ENCODE measurements around the gene TAS2R1. TPM values are rescaled to one million over a fixed set of nuclear protein-coding genes. Genes with fewer than 3 reads are reported as not detected.

TAS2R1 gene
- total RNA-seq, 1 experiment from 2014 or later: 0.82 TPM

DNA sequence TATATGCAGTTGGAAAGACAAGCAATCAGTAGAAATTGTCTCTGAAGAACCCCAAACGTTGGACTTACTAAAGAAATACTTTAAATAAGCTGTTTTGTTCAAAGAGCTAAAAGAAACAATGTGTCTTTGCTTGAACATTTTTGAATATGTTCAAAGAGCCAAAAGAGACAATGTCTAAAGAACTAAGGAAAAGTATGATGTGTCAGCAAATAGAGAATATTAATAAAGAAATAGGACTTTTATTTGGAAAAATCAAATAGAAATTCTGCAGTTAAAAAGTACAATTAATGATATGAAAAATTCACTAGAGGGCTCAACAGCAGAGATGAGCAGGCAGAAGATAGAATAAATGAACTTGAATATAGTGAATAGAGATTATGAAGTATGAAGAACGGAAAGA is 19.2 kb downstream of the TAS2R1 start:
- POLR2A ChIA-PET: interaction anchor here (0.6 kb wide), 1 partner anchor 66 kb away, joined by 3 read pairs; no protein-coding TSS in a partner anchor
- Histone ChIP-seq H3K36me3 (ENCODE audit: control insufficient read depth, insufficient read depth, low read length) (no peaks in the 10 kb centered on the region), H3K9me3 (0 out of 2 replicates have a peak, but pooled peaks cover 7% of the 10 kb centered on the region), H3K4me3 (ENCODE audit: low read depth, low read length) (no peak overlapping the region), H3K27me3 (replicated peaks; ENCODE audit: control insufficient read depth, insufficient read depth, low read length) (no peaks in the 10 kb centered on the region), H3K4me1 (no peaks in the 10 kb centered on the region)
- Mint-ChIP-seq H3K4me3 (ENCODE audit: unreplicated experiment) (no peak overlapping the region), H3K4me1 (ENCODE audit: low read depth, unreplicated experiment) (no peaks in the 10 kb centered on the region), H3K27ac (ENCODE audit: unreplicated experiment) (no peak overlapping the region), H3K36me3 (ENCODE audit: insufficient read depth, unreplicated experiment) (no peaks in the 10 kb centered on the region), H3K9me3 (ENCODE audit: unreplicated experiment) (peaks cover 36% of the 10 kb centered on the region), H3K27me3 (ENCODE audit: insufficient read depth, unreplicated experiment) (no peaks in the 10 kb centered on the region)
- TF ChIP-seq, protein P1, sequence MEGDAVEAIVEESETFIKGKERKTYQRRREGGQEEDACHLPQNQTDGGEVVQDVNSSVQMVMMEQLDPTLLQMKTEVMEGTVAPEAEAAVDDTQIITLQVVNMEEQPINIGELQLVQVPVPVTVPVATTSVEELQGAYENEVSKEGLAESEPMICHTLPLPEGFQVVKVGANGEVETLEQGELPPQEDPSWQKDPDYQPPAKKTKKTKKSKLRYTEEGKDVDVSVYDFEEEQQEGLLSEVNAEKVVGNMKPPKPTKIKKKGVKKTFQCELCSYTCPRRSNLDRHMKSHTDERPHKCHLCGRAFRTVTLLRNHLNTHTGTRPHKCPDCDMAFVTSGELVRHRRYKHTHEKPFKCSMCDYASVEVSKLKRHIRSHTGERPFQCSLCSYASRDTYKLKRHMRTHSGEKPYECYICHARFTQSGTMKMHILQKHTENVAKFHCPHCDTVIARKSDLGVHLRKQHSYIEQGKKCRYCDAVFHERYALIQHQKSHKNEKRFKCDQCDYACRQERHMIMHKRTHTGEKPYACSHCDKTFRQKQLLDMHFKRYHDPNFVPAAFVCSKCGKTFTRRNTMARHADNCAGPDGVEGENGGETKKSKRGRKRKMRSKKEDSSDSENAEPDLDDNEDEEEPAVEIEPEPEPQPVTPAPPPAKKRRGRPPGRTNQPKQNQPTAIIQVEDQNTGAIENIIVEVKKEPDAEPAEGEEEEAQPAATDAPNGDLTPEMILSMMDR (IDR thresholded peaks at IDR 0.05; ENCODE audit: insufficient read depth in 1 of 2, low read depth in 1 of 2, low read length in 1 of 2, severe bottlenecking in 1 of 2, unreplicated experiment in 1 of 2): no peak
- intact Hi-C loops (cut with micrococcal nuclease; ENCODE audit: unreplicated experiment): no loop called here
- no peak for DNase-seq
- CTCF ChIA-PET: no interaction called here
- no TSS peak for BruUV-seq (replicated peaks)

DNA sequence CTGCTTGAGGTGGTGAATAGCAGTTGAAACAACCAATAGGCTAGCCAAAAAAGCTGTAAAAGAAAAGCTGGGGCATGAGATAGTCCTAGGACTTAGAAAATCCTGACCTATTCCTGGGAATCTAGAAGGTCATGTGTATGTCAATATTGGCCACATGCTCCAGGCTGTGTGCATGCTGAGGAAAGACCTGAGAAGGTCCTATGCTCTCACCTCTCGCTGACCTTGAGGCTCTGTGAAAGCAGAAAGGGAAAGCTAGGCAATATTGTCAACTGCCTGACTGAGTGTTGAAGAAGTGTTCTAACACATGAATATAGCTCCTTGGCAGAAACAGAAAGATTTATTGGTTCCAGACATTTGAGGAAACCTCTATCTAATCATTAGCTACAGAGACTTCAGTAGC is 19.8 kb downstream of the TAS2R1 start:
- peaks cover 34% of the 10 kb centered on the region for H3K9me3 Mint-ChIP-seq (ENCODE audit: unreplicated experiment)
- ChIA-PET CTCF (no interaction called here), POLR2A (no interaction called here)
- intact Hi-C loops (cut with micrococcal nuclease; ENCODE audit: unreplicated experiment): no loop called here
- no peaks in the 10 kb centered on the region for H3K4me1 Mint-ChIP-seq (ENCODE audit: low read depth, unreplicated experiment)
- no TSS peak for BruUV-seq (replicated peaks)
- DNase-seq: no peak
- TF ChIP-seq, protein P1 (IDR thresholded peaks at IDR 0.05; ENCODE audit: insufficient read depth in 1 of 2, low read depth in 1 of 2, low read length in 1 of 2, severe bottlenecking in 1 of 2, unreplicated experiment in 1 of 2): no peak
- Histone ChIP-seq H3K27me3 (replicated peaks; ENCODE audit: control insufficient read depth, insufficient read depth, low read length) (no peaks in the 10 kb centered on the region), H3K4me3 (ENCODE audit: low read depth, low read length) (no peak overlapping the region), H3K9me3 (0 out of 2 replicates have a peak, but pooled peaks cover 7% of the 10 kb centered on the region), H3K4me1 (no peaks in the 10 kb centered on the region), H3K36me3 (ENCODE audit: control insufficient read depth, insufficient read depth, low read length) (no peaks in the 10 kb centered on the region)
- H3K27me3 Mint-ChIP-seq (ENCODE audit: insufficient read depth, unreplicated experiment): no peaks in the 10 kb centered on the region
- no peak overlapping the region for H3K27ac Mint-ChIP-seq (ENCODE audit: unreplicated experiment)
- H3K4me3 Mint-ChIP-seq (ENCODE audit: unreplicated experiment): no peak overlapping the region
- H3K36me3 Mint-ChIP-seq (ENCODE audit: insufficient read depth, unreplicated experiment): no peaks in the 10 kb centered on the region

- H3K27me3 Mint-ChIP-seq (ENCODE audit: insufficient read depth, unreplicated experiment): no peaks in the 10 kb centered on the region
- Histone ChIP-seq H3K36me3 (ENCODE audit: control insufficient read depth, insufficient read depth, low read length) (no peaks in the 10 kb centered on the region), H3K9me3 (0 out of 2 replicates have a peak, but pooled peaks cover 7% of the 10 kb centered on the region), H3K27me3 (replicated peaks; ENCODE audit: control insufficient read depth, insufficient read depth, low read length) (no peaks in the 10 kb centered on the region), H3K4me3 (ENCODE audit: low read depth, low read length) (no peak overlapping the region), H3K4me1 (no peaks in the 10 kb centered on the region)
- no peak for DNase-seq
- ChIA-PET CTCF (no interaction called here), POLR2A (no interaction called here)
- no peak overlapping the region for H3K4me3 Mint-ChIP-seq (ENCODE audit: unreplicated experiment)
- no peaks in the 10 kb centered on the region for H3K36me3 Mint-ChIP-seq (ENCODE audit: insufficient read depth, unreplicated experiment)
- H3K4me1 Mint-ChIP-seq (ENCODE audit: low read depth, unreplicated experiment): no peaks in the 10 kb centered on the region
- no peak overlapping the region for H3K27ac Mint-ChIP-seq (ENCODE audit: unreplicated experiment)
- TF ChIP-seq, protein P1 (IDR thresholded peaks at IDR 0.05; ENCODE audit: insufficient read depth in 1 of 2, low read depth in 1 of 2, low read length in 1 of 2, severe bottlenecking in 1 of 2, unreplicated experiment in 1 of 2): no peak
- no TSS peak for BruUV-seq (replicated peaks)
- intact Hi-C loops (cut with micrococcal nuclease; ENCODE audit: unreplicated experiment): no loop called here
- H3K9me3 Mint-ChIP-seq (ENCODE audit: unreplicated experiment): peaks cover 38% of the 10 kb centered on the region
These were observed 22.1 kb downstream of the TAS2R1 start for GRCh38 chr5:9608093-9608492.
